HG03378 (cell line): ENCODE data around the gene UBE4A.

Experiments
- ATAC-seq: cut with Tn5 transposase; IDR thresholded peaks from one replicate; pipeline ENCODE4 v1.9.1; 2021; ENCODE audit warnings: mild to moderate bottlenecking, moderate library complexity; ENCODE audit not compliant: unreplicated experiment

Gene UBE4A

DNA sequence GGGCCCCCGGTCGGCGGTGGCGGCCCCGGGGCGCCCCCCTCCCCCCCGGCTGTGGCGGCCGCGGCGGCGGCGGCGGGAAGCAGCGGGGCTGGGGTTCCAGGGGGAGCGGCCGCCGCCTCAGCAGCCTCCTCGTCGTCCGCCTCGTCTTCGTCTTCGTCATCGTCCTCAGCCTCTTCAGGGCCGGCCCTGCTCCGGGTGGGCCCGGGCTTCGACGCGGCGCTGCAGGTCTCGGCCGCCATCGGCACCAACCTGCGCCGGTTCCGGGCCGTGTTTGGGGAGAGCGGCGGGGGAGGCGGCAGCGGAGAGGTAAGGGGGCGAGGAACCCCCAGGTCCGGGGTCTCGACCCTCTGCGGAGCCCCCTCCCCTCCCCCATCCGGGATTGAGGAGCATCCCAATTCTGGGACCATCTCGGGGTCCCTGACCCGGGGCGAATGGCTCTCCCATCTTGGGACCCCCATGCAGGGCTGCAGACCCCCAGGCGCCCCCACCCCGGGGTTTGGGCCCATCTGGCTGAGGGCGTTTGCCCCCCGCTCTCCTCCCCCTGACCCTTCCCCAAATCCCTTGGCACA is 77.3 kb downstream of the UBE4A start:
- peak; percentile 6 for ATAC-seq

DNA sequence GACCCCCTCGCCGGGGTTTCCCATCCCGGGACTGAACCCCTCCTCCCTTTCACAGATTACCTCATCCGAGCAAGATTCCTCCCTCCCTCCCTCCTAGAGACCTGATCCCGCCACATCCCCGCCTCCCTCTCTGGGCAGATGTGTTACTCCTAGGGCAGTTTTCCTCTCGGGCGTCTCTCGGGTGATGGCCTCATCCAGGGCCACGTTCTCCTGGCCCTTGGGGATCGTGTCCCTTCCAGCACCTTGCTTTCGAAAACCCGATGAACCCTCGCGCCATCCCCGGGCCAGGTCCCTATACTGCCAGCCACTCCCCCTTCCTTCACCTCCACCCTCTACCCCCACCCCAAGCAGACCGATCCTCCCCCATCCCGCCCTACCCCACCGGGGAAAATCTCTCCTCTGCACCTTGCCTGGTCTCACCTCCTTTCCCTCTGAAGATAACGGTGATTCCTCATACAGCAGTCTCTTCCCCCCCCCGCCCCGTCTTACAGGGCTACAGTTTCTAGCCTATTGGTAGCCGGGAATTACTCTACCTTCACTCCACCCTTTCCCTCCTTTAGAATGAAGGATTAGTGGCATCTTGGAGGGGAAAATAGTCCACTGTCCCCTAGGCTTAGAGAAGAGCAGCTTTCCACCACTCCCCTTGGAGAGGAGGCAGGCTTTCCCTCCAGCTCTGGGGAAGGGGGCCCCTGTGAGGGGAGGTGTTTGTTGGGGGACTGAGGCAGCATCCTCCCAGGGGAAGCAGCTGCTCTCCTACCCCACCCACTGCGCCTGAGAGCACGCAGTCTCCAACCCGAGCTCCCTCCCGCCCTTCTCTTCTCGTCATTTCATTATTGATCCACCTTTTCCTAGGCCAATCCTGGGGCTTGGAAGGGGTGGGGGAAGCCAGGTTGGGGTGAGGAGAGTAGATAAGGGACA is 78.1 kb downstream of the UBE4A start:
- no peak for ATAC-seq

- no peak for ATAC-seq
Observed at GRCh38 chr11:118438314-118438931, 79.0 kb downstream of the UBE4A start.

DNA sequence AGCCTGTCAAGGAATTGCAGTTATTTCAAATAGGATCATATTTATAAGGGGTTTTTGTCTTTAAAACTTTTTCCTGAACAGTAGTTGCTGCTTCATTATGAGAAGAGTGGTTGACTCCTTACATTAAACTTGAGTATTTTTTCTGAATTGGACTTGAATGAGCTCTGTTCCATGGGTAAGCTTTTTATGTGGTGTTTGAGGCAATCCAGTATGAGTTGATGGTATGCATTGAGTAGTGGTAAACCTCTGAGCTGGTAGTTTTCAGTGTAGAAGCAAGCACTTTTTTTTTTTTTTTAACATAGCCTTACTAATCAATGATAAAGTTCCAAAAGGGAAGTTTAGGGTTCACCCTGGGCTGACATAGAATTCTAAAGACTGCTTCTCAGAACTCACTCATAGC is 80.2 kb downstream of the UBE4A start:
- ATAC-seq, result no peak

DNA sequence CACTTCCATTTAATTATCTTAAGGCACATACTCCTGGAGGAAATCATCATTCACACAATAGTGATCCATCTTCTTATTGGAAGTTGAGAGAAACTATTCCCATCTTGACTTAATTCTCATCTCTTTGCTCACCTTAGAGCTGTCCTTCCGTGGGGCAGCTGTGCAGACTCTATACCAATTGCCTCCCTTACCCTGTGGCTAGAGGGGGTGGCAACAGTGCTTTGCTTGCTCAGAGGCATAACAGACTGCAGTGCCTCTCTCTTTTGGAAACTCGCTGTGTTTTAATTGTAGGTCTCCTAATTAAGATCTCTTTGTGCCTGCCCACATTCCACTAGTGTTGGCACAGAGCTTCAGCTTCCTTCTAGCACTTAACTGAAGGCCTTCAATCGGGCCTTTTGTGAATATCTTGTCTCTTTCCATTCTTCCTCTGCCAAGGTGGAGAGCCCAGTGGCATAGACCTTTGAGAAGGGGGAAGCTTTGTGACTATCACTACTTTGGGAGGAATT is 82.4 kb downstream of the UBE4A start:
- ATAC-seq, result no peak

GRCh38 chr11:118442301-118442700 is 82.9 kb downstream of the UBE4A start:
- no peak for ATAC-seq

- no peak for ATAC-seq
Observed at GRCh38 chr11:118442908-118443589, 83.6 kb downstream of the UBE4A start.

DNA sequence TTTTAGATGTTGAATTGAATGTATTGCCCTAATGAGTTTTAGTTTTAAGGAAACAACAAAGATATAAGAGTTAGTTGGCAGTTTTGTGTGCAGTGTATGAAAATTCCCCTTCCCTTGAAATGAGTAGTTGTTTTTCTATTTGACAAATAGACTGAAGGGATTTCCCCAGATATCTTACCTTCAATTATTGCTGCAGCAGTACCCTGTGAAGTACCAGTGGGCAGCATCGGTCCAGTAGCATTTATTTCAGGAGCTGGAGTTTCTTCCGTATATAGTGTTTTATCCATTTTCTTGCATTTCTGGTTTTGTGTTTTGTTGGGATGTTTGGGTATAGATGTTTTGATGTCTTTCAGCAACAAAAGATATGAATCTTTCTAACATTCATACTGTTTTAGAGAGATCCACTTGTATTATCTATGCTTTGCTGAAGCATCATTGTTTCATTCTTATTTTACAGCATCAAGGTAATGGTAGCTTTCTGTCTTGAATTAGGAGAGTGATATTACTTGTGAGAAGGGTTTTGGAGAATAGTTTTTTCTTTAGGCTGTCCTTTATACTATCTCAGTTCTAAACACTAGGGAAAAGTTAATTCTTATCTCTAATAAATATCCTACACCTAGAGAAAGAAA is 84.3 kb downstream of the UBE4A start:
- ATAC-seq, result peak; percentile 43

DNA sequence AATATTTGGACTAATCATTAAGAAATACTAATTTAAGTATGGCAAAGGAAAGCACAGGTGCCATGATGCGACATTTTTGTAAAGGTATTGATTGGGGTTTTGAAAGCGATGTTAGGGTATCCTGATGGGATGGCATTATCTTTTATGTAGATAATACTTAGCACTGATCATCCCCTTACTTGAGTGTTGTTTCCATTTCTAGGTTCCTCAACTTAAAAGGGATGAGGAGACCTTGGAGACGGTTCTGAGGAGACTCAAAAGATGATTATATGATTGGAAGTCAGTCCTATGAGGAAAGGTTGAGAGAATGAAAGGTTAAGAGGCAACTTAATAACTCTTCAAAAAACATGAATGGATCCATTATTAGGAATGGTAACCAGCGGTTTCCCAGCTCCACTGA is 88.0 kb downstream of the UBE4A start:
- no peak for ATAC-seq

DNA sequence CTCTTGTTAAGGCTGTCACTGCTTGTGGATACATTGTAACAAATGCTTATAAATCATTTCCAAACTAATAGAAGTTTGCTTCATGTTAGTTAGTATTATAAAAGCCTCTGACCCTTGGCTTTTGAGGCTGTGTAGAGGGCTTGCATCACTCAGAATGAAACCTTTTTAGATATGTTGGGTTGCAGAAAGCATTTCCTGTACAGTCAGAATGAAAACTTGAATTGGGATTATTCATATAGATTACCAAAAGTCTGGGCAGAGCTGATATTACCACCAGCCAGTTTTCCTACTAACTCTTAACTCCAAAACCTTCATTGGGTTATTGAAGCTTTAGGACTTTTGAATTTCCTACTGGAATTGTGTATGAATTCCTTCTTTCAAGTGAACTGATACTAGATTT is 88.9 kb downstream of the UBE4A start:
- ATAC-seq, result peak; percentile 81
